ENCODE data around the gene COL23A1.

The COL23A1 gene

DNA sequence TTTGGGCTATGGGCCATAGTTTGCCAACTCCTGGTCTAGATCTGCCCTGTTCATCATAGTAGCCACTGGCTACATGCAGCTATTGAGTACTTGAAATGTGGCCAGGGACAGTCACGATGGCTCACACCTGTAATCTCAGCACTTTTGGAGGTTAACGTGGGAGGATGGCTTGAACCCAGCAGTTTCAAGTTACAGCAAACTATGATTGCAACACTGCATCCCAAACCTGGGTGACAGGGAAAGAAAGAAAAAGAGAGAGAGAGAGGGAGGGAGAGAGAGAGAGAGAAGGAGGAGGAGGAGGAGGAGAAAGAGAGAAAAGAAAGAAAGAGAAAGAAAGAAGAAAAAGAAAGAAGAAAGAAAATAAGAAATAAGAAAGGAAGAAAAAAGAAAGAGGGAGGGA lies 397.9 kb downstream of the COL23A1 start:
- no peaks in the 10 kb centered on the region for H3K9me3 Mint-ChIP-seq (ENCODE audit: low read depth)
- H3K27me3 Mint-ChIP-seq: peaks cover 7% of the 10 kb centered on the region
- peaks cover 3% of the 10 kb centered on the region for H3K36me3 Mint-ChIP-seq
- H3K27ac Mint-ChIP-seq: no peak overlapping the region
- H3K4me1 Mint-ChIP-seq (ENCODE audit: low read depth): peaks cover 11% of the 10 kb centered on the region
- no peak overlapping the region for H3K4me3 Mint-ChIP-seq

DNA sequence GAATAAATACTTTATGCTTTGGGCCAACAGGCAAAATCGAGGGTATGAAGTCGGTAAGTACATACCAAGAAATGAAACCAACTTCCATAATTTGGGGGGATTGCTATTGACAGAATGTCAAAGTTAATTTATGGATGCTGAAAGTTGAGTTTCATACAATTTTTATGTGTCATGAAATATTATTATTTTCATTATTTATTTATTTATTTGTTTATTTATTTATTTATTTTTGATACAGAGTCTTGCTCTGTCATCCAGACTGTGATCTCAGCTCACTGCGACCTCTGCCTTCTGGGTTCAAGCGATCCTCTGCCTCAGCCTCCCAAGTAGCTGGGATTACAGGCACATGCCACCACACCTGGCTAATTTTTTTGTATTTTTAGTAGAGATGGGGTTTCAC lies 398.5 kb downstream of the COL23A1 start:
- peaks cover 3% of the 10 kb centered on the region for H3K36me3 Mint-ChIP-seq
- H3K4me3 Mint-ChIP-seq: no peak overlapping the region
- peaks cover 7% of the 10 kb centered on the region for H3K27me3 Mint-ChIP-seq
- H3K9me3 Mint-ChIP-seq (ENCODE audit: low read depth): no peaks in the 10 kb centered on the region
- H3K4me1 Mint-ChIP-seq (ENCODE audit: low read depth): peaks cover 11% of the 10 kb centered on the region
- H3K27ac Mint-ChIP-seq: no peak overlapping the region

- no peak overlapping the region for H3K27ac Mint-ChIP-seq
- no peak overlapping the region for H3K4me3 Mint-ChIP-seq
- peaks cover 11% of the 10 kb centered on the region for H3K4me1 Mint-ChIP-seq (ENCODE audit: low read depth)
Observed at GRCh38 chr5:178189433-178189832, 400.8 kb downstream of the COL23A1 start.

More at GRCh38 chr5:178189433-178189832, 400.8 kb downstream of the COL23A1 start:
- H3K27me3 Mint-ChIP-seq: peaks cover 7% of the 10 kb centered on the region
- H3K9me3 Mint-ChIP-seq (ENCODE audit: low read depth): no peaks in the 10 kb centered on the region
- H3K36me3 Mint-ChIP-seq: peaks cover 3% of the 10 kb centered on the region

Data from activated naive CD8-positive, alpha-beta T cell (primary cell).